ENCODE data around the gene FBXW2.

DNA sequence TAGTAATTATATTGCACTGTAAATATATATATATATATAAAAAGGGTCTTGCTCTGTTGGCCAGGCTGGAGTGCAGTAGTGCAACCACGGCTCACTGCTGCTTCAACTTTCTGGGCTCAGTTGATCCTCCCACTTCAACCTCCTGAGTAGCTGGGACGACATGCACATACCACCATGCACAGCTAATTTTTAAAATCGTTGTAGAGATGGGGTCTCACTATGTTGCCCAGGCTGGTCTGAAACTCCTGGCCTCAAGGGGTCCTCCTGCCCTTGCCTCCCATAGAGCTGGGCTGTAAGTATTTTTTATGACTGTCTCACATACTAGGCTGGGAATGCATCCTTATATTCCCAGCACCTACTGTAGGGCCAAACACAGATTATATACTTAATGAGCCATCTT, 37.6 kb upstream of the FBXW2 start:
- TF ChIP-seq, protein P1, sequence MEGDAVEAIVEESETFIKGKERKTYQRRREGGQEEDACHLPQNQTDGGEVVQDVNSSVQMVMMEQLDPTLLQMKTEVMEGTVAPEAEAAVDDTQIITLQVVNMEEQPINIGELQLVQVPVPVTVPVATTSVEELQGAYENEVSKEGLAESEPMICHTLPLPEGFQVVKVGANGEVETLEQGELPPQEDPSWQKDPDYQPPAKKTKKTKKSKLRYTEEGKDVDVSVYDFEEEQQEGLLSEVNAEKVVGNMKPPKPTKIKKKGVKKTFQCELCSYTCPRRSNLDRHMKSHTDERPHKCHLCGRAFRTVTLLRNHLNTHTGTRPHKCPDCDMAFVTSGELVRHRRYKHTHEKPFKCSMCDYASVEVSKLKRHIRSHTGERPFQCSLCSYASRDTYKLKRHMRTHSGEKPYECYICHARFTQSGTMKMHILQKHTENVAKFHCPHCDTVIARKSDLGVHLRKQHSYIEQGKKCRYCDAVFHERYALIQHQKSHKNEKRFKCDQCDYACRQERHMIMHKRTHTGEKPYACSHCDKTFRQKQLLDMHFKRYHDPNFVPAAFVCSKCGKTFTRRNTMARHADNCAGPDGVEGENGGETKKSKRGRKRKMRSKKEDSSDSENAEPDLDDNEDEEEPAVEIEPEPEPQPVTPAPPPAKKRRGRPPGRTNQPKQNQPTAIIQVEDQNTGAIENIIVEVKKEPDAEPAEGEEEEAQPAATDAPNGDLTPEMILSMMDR (conservative IDR thresholded peaks at IDR 0.05; ENCODE audit: low read depth, low read length): no peak
- no peak for TF ChIP-seq EZH2 (IDR thresholded peaks at IDR 0.05; ENCODE audit: borderline replicate concordance, low read depth, low read length, poor library complexity, severe bottlenecking)
